ENCODE data around the gene FBXO48.

Gene FBXO48, protein sequence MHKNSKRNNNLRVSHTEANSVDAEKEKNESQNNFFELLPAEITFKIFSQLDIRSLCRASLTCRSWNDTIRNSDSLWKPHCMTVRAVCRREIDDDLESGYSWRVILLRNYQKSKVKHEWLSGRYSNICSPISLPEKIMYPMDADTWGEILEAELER

GRCh38 chr2:68467077-68467960, at the start of gene FBXO48, which contains the start of gene APLF:
TSS of gene FBXO48 (minus strand) at chr2:68467294. CDS start at chr2:68465145, 2,149 bp downstream.
TSS of gene APLF (plus strand) at chr2:68467585. CDS start at chr2:68467732, 147 bp downstream.
- in situ Hi-C loops (cut with MboI; ENCODE audit: low sequenced_read_pairs) = no loop called here

DNA sequence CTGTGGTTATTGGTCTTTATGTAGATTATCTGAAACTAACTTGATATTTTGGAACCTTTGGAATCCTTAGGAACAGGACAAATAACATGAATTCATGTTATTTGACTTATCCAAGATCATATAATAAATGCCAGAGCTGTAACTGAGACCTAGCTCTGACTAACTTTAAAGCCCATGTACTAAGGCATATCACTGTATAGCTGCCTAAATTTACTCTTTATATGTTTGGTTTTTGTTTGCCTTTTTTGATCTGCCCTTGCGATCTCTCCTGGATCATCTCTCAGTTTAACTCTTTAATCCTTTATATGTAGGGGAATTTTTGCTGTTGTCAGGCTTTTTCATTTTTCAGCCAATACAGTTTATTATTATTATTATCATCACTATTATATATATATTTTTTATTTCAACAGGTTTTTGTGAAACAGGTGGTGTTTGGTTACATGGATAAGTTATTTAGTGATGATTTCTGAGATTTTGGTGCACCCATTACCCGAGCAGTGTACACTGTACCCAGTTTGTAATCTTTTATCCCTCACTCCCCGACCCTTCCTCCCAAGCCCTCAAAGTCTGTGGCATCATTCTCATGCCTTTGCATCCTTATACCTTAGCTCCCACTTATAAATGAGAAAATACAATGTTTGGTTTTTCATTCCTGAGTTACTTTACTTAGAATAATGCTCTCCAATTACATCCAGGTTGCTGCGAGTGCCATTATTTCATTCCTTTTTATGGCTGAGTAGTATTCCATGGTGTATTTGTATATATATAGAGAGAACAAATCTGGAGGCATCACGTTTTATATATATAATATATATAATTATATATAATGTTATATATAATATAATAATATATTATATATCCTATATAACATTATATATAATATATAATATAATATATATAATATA, 49.2 kb upstream of the FBXO48 start:
- in situ Hi-C loops (cut with MboI; ENCODE audit: low sequenced_read_pairs) = no loop called here

DNA sequence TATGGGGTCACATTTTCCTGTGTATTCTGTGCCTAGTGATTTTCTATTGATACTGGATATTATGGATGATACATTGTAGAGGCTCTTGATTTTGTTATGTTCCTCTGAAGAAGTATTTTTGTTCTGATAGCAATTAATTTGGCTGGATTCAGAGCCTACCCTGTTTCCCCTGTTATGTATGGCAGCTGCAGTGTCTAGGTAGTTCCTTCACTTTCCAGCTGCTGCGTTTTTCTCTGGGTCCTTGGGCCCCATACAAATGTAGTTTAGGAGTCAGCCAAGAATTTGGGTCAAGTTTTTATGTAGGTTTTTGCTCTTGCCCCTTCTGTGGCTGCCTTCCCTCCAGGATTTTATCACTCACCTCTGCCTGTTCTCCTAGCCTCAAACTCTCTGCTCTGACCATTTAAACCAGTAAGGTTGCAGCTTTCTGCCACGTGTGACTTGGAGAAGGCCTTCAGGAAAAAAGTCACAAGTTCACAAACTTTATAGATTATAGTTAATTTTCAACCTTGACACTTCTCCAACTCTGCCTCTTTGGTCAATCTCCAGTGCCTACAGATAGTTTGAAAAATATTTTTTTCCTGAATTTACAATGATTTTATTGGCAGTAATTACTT, 47.3 kb upstream of the FBXO48 start:
- in situ Hi-C loops (cut with MboI; ENCODE audit: low sequenced_read_pairs) = no loop called here

- in situ Hi-C loops (cut with MboI; ENCODE audit: low sequenced_read_pairs) = no loop called here
Measured at GRCh38 chr2:68512966-68513365, 45.9 kb upstream of the FBXO48 start.

DNA sequence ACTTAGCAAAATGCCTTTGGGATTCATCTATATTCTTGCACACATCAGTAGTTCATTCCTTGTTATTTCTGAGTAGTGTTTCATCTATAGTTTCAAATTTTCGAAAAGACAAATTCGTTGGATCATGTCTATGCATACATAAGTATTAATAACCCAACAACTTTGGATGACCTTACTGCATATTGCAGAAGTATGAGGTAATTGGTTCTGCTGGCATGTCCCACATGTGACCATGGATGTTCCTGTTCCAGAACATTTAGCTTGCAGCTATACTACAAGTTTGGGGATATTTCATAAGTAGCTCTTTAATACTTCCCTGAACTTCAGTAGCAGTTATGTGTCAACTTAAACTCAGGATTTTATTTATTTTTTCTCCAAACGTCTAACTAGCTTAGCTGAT, 45.2 kb upstream of the FBXO48 start:
- in situ Hi-C loops (cut with MboI; ENCODE audit: low sequenced_read_pairs) = no loop called here

GRCh38 chr2:68506170-68506569, 39.1 kb upstream of the FBXO48 start:
- in situ Hi-C loops (cut with MboI; ENCODE audit: low sequenced_read_pairs) = no loop called here

- in situ Hi-C loops (cut with MboI; ENCODE audit: low sequenced_read_pairs) = no loop called here
Measured at GRCh38 chr2:68505603-68506159, 38.6 kb upstream of the FBXO48 start.

DNA sequence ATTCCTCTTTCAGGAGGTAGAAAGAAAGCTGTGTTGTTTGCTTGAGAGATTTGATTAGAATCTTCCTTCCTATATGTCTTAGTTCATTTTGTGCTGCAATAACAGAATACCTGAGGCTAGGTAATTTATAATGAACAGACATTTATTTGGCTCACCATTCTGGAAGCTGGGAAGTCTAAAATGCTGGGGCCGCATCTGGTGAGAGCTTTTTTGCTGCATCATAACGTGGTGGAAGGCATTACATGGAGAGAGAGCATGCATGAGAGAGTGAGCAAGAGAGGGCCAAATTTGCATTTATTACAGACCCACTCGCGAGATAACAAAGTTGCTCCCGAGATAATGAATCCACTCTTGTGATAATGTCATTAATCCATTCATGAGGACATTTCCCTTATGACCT, 34.7 kb upstream of the FBXO48 start:
- in situ Hi-C loops (cut with MboI; ENCODE audit: low sequenced_read_pairs) = no loop called here

DNA sequence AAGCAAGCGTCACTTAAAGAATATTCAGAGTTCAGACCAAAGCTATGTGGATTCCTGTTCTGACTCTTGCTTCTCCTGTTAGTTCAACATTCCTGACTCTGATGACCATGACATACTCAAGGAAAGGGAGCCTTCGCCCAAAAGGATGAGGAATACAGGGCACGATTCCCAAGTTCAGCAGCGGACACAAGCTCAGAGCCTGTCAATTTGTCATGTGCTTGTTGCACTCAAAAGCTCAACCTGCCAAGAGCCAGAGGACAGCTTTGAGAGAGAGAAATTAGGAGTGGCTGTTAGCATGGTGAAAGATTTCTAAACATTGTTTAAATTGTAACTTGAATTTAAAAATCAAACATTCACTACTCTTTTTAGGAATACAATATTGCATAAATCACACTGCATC, 33.6 kb upstream of the FBXO48 start:
- in situ Hi-C loops (cut with MboI; ENCODE audit: low sequenced_read_pairs) = no loop called here

DNA sequence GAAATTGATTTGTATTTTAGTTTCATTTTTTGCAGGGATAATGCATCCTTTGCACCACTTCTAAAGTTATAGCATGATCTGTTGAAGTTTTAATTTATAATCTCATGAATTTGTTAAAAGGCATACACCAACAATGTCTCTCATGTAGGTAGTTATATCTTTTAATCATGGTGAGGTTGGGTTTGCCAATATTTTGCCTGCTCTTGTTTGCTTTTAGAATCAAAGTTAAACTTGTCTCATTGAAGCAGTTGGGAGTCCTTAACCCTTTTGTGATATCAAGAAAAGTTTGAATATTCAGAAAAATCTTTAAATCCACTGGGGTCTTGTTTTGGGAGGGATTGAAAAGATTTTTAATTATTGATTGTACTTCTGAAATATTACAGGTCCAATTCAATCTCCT, 32.0 kb upstream of the FBXO48 start:
- in situ Hi-C loops (cut with MboI; ENCODE audit: low sequenced_read_pairs) = loop anchor here (25.0 kb wide), 1 partner anchor 213 kb away; no protein-coding TSS in a partner anchor

GRCh38 chr2:68491582-68491981, 24.5 kb upstream of the FBXO48 start:
- in situ Hi-C loops (cut with MboI; ENCODE audit: low sequenced_read_pairs) = loop anchor here (25.0 kb wide), 1 partner anchor 221 kb away; no protein-coding TSS in a partner anchor

GRCh38 chr2:68489282-68489681, 22.2 kb upstream of the FBXO48 start:
- in situ Hi-C loops (cut with MboI; ENCODE audit: low sequenced_read_pairs) = loop anchor here (25.0 kb wide), 1 partner anchor 223 kb away; no protein-coding TSS in a partner anchor

DNA sequence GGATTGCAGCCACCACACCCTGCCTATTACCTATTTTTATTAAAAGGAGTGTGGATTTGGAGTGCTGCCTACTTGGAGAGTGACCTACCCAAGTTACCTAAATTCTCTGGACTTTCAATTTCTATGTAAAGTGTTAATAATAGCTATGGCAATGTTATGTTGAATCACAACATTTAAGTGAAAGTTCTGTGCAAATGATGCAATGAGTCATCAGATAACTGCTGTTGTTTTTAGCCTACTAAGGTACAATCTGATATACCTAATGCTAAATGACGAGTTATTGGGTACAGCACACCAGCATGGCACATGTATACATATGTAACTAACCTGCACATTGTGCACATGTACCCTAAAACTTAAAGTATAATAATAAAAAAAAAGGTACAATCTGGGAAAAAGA, 21.5 kb upstream of the FBXO48 start:
- in situ Hi-C loops (cut with MboI; ENCODE audit: low sequenced_read_pairs) = loop anchor here (25.0 kb wide), 1 partner anchor 224 kb away; no protein-coding TSS in a partner anchor

DNA sequence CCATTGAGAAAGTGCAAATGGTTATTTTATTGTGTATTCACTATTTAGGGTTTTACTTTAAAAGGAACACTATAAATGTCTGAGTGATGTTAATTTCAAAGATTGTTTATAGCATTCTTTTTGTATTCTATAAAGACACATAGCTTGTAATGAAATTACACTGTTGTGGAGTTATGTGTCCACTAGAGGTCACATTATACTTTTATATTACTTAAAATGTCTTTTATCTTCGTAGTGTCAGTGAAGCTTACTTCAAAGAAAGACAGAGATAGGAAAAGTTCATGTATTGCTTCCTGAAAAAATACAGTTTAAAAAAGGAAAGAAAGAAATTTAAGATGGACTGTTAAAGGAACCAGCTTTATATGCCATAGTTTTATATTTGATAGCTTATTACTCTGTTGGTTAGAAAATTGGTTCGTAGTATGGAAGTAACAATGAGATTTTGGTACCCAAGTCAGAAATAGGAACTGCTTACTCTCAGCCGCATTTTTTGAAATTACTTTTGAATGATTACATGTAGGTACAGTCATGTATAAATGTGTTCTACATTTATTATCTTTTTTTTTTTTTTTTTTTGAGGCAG, 20.8 kb upstream of the FBXO48 start:
- in situ Hi-C loops (cut with MboI; ENCODE audit: low sequenced_read_pairs) = loop anchor here (25.0 kb wide), 1 partner anchor 224 kb away; no protein-coding TSS in a partner anchor

DNA sequence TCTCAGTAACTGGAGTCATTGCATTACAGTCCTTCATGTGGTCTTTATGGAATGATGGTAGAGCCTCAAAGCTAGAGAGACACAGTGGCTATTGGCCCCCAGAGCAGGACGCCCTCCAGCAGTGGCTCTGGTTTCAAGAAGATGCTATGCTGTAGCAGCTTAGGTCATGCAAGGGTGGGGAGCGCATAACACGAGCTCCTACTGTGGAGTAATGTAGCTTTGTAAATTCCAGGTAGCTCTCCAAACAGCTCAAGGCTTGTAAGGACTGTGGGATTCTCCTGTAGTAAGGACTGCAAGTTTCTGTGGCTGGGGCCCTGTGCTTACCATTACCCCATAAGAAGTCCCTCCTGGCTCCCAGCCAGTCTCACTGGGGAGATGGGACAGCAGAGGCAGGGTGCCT, 15.9 kb upstream of the FBXO48 start:
- in situ Hi-C loops (cut with MboI; ENCODE audit: low sequenced_read_pairs) = loop anchor here (25.0 kb wide), 1 partner anchor 229 kb away; no protein-coding TSS in a partner anchor

DNA sequence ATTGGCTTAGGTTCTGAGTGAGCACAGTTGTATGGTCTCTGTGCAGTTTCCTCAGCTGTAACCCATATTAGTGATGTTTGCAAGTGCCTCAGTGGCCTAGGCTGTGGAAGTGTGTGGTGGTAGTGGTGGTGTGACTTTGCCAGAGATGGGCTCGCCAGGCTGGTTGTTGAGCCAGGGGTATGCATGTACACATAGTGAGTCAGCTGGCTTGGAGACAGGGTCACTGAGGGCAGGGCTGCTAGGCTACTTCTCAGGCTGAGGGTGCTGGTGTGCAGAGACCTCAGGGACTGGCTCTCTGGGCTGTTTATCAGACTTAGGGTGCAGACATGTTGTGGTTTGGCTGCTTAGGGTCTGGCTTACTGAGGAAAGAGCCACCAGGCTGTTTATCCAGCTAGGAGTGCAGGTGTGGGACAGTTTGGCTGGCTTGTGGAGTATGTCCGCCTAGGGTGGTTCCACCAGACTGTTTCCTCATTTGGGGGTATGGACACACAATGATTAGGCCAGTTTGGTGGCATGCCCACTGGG, 15.3 kb upstream of the FBXO48 start:
- in situ Hi-C loops (cut with MboI; ENCODE audit: low sequenced_read_pairs) = loop anchor here (25.0 kb wide), 1 partner anchor 230 kb away; no protein-coding TSS in a partner anchor

GRCh38 chr2:68478688-68479087, 11.6 kb upstream of the FBXO48 start:
- in situ Hi-C loops (cut with MboI; ENCODE audit: low sequenced_read_pairs) = loop anchor here (10.0 to 25.0 kb wide), 2 partner anchors 234 to 436 kb away; no protein-coding TSS in a partner anchor

DNA sequence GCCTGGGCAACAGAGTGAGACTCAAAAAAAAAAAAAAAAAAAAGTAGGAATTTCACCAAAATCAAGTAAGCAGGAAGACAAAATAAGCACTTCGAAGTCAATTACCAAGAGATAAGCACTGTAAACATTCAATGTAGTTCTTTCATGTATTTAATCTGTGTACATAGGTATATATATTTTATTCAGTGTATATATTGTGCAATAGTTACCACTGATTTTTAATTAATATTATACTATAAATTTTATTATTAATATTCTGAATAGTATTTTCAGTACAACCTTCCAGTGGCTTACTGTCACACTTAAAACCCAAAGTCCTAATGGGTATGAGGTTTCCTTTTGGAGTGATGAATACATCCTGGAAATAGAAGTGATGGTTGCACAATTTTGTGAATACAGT, 9.4 kb upstream of the FBXO48 start:
- in situ Hi-C loops (cut with MboI; ENCODE audit: low sequenced_read_pairs) = loop anchor here (10.0 to 25.0 kb wide), 2 partner anchors 236 to 438 kb away; no protein-coding TSS in a partner anchor

DNA sequence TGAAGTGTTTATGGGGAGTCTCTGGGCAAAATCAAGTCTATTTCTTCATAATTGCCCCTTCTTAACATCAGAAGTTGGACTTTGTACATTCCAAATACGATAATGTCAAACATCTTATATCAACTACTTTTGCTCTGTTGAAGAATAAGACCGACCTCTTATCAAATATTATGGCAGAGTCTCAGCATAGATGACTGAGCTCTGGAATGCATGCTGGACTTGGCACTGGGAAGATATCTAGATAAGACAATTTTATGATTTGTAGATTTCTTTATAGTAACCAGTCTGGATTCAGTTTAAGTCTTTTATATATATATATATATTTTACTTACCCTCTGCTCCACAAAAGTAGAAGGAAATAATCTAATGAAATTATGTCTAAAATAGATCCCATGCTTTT, 8.5 kb upstream of the FBXO48 start:
- in situ Hi-C loops (cut with MboI; ENCODE audit: low sequenced_read_pairs) = loop anchor here (10.0 to 25.0 kb wide), 2 partner anchors 237 to 439 kb away; no protein-coding TSS in a partner anchor

All from HL-60/S4 treated with retinoic acid at 250 ng/mL for 4 days and 3 days (cell line).